ENCODE data around the gene BAZ2A.

BAZ2A gene

DNA sequence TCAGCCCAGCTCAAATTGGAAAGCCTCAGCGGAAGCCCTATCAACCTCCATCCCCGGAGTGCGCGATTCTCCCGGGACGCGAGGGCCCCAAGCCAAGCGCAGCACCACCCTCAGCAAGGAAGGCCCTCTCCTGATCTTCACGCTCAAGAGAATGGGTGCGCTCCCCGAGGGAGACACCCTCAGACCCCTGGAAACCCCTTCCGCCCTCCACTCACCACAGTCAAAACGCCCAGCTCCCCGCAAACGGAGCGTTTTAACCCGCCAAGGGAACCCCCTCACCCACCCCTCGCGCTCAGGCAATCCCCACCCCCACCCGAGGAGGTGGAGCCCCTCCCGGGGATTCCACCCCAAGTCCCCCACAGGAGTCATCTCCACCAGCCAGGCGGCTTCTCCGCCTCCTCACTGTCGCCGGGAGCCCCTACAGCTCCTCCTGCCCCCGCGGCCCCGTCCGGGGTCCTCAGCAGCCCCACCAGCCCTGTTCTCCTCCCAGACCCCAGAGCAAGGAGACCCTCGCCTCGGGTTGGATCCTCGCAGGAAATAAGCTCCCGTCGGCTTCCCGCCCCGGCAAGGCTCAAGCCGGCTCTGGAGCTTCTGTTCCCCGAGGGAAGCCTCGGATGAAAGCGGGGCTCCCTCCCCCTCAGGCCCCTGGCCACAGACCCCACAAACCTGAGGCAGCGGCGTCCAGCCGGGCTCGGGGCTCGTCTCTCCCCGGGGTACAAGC, 507 bp downstream of the BAZ2A start:
- no peak for DNase-seq (ENCODE audit: low read depth)
- TF ChIP-seq, protein P1, sequence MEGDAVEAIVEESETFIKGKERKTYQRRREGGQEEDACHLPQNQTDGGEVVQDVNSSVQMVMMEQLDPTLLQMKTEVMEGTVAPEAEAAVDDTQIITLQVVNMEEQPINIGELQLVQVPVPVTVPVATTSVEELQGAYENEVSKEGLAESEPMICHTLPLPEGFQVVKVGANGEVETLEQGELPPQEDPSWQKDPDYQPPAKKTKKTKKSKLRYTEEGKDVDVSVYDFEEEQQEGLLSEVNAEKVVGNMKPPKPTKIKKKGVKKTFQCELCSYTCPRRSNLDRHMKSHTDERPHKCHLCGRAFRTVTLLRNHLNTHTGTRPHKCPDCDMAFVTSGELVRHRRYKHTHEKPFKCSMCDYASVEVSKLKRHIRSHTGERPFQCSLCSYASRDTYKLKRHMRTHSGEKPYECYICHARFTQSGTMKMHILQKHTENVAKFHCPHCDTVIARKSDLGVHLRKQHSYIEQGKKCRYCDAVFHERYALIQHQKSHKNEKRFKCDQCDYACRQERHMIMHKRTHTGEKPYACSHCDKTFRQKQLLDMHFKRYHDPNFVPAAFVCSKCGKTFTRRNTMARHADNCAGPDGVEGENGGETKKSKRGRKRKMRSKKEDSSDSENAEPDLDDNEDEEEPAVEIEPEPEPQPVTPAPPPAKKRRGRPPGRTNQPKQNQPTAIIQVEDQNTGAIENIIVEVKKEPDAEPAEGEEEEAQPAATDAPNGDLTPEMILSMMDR (conservative IDR thresholded peaks at IDR 0.05; ENCODE audit: low read depth, low read length): no peak
- peak overlapping the region; percentile 81 for H3K4me3 ChIP-seq (ENCODE audit: low read length)

DNA sequence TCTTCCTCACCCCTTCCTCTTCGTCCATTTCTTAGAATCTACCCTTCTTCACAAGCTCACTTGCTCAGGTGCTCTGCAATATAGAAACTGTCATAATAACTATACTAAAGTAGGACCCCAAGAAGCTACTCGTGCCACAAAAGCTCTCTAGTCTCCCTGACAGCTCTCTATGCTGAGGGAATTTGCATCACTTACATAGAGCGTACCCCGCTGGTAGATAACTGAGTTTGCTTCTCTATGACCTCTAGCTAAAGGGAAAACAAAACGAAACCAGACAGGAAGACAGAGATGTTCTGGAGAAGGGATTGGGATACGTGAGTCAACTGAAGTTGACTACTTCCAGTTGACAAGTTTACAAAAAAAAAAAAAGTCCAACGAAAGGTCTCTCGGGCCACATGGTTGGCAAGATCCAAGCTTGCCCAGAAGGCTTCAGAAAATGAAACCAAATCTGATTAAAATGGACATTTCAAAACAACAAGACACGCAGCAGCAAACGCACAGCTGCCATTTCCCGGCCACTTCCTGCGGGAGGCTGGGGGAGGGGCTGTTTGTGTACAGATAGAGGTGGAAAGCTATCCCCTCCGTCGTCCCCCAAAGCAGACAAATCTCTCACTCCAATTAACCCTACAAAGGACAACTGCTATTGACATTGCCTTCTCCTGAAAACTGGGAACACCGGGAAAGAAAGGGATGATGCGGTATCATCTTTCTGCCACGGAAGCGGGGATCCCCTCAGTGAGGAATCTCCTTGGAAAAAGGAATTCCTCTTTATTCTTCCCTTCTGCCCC, 1.3 kb downstream of the BAZ2A start:
- no peak for DNase-seq (ENCODE audit: low read depth)
- TF ChIP-seq, protein P1 (conservative IDR thresholded peaks at IDR 0.05; ENCODE audit: low read depth, low read length): no peak
- H3K4me3 ChIP-seq (ENCODE audit: low read length): peak overlapping the region; percentile 81

DNA sequence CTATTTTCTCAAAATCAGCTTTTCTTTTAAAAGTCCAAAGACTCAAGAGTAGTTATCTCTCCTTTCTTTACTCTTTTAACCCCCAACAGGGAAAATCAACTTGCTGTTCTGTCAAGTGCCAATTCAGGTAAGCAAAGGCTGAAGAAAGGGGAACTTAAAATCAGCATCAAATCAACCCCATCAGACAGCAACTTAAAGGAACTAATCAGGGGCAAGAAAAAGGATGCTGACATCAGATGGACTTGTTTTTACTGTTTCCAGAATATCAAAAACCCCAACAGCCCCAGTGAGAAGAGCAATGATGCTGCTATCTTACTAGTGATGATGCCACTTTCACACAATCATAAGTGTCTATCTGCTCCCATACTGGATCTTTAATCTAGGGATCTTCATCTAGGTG, 3.4 kb downstream of the BAZ2A start:
- DNase-seq (ENCODE audit: low read depth): no peak
- TF ChIP-seq, protein P1 (conservative IDR thresholded peaks at IDR 0.05; ENCODE audit: low read depth, low read length): no peak

DNA sequence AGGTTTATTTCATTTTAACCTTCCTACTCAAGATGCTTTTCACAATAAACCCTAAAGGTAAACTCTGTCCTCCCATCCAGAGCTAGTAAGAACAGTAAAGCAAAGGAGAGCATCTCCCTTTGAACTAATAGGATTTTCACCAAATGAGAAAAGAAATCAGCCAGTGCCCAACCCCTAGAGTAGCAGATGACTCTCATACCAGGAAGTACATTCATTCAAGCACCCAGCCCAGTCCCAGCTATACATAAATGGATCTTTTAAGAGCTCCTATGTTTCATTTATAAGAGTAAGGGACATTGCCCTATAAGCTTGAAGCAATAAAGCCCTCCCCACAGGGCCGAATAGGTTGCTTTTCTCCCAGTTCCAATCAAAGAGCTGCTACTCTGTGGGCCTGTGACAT, 7.6 kb downstream of the BAZ2A start:
- TF ChIP-seq, protein P1 (conservative IDR thresholded peaks at IDR 0.05; ENCODE audit: low read depth, low read length): no peak
- DNase-seq (ENCODE audit: low read depth): no peak
- H3K4me3 ChIP-seq (ENCODE audit: low read length): no peak overlapping the region

More for the DNA sequence above, 3.4 kb downstream of the BAZ2A start:
- H3K4me3 ChIP-seq (ENCODE audit: low read length): no peak overlapping the region

DNA sequence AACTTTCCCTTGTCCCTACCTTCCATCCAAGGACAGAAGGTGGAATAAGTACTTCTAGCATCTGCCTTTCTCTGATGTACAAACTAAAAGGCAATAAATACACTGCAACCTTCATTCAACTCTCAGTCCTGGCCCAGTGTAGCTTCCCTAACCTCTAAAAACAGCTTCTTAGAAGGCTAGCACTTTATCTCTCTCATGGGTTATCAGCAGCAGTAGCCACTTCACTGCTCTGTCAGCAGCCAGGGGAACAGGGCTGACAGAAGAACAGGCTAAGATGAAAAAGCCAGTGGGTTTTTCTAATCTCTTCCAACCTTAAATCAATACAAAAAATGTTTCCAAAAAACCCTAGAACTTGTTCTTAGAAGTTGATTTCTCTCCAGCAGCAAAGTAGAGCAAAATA, 13.2 kb downstream of the BAZ2A start:
- H3K4me3 ChIP-seq (ENCODE audit: low read length): no peak overlapping the region
- TF ChIP-seq, protein P1 (conservative IDR thresholded peaks at IDR 0.05; ENCODE audit: low read depth, low read length): no peak
- DNase-seq (ENCODE audit: low read depth): no peak

DNA sequence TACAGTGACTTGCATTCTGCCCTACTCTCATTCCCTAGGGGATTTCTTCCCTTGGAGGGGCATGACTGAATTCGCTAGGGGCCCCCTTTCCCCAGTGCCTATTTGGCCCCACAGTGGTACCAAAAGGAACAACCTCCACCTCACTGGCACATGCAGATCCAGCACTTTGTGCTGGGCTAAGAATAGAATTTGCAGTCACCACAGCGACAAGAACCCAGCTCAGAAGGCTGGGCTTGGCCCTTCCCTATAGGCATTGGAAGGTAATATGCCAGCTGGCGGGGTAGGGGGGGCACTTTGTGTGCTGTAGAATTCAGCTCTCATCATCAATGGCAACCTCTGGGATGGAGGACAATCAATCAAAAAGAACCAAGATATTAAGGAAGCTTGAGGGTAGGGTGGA, 13.9 kb downstream of the BAZ2A start:
- H3K4me3 ChIP-seq (ENCODE audit: low read length): no peak overlapping the region
- no peak for DNase-seq (ENCODE audit: low read depth)
- TF ChIP-seq, protein P1 (conservative IDR thresholded peaks at IDR 0.05; ENCODE audit: low read depth, low read length): no peak

DNA sequence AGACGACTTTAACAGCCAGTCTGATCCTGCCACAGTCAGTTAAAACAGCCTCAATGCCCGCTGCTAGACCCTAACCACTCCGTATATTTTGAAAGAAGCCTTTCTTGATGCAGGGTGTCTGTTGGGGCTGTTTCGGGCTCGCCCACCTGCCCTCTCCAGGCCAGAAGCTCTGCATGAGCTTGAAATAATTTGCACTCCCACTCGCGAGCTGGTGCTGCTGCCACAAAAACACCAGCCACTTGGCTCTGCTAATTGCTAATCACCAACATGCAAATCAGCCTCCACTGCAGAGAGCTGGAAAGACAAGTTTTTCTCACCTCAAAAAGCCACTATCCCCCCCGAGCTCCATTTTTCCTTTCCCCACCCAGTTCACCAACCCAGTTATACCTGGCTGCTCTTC, 15.5 kb downstream of the BAZ2A start:
- no peak overlapping the region for H3K4me3 ChIP-seq (ENCODE audit: low read length)
- TF ChIP-seq, protein P1 (conservative IDR thresholded peaks at IDR 0.05; ENCODE audit: low read depth, low read length): no peak
- no peak for DNase-seq (ENCODE audit: low read depth)
